ENCODE data around the gene WNT5A.

DNA sequence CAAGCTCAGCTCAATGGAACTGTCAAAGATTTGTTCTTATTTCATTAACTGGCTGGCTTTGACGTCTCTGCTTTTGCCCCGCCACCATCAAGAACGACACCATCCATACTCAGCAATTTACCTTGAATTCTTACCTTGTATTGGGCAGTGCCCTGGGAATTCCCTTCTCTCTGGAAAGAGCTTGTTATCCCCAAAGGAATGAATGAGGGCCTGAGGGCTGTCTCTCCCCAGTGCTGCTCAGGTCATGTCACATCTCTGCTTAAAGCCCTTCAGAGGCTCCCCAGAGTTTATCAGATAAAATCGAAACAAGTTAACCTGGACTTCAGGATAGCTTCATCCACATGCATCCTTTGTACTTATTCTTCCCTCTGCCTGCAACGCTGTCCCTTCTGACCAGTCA lies 5.9 kb upstream of the WNT5A start:
- TF ChIP-seq, protein P1, sequence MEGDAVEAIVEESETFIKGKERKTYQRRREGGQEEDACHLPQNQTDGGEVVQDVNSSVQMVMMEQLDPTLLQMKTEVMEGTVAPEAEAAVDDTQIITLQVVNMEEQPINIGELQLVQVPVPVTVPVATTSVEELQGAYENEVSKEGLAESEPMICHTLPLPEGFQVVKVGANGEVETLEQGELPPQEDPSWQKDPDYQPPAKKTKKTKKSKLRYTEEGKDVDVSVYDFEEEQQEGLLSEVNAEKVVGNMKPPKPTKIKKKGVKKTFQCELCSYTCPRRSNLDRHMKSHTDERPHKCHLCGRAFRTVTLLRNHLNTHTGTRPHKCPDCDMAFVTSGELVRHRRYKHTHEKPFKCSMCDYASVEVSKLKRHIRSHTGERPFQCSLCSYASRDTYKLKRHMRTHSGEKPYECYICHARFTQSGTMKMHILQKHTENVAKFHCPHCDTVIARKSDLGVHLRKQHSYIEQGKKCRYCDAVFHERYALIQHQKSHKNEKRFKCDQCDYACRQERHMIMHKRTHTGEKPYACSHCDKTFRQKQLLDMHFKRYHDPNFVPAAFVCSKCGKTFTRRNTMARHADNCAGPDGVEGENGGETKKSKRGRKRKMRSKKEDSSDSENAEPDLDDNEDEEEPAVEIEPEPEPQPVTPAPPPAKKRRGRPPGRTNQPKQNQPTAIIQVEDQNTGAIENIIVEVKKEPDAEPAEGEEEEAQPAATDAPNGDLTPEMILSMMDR (optimal IDR thresholded peaks at IDR 0.05 in 1 of 3, IDR thresholded peaks at IDR 0.05 in 1 of 3, conservative IDR thresholded peaks at IDR 0.05 in 1 of 3; ENCODE audit: extremely low read depth in 1 of 3, insufficient read depth in 2 of 3, low read length in 3 of 3): no peak
- no peak for TF ChIP-seq EZH2 (IDR thresholded peaks at IDR 0.05; ENCODE audit: low read length)
